Nephron (organoid): ENCODE results near the gene GBP3.
A peak's percentile ranks its signal among the peaks of the same experiment; 100 is the strongest.
"Not testable (repeated sequence)": the region's sequence is repeated elsewhere in the genome, so short reads cannot be mapped to it uniquely, and the experiment has no call there.

Source experiments
- H3K27ac Mint-ChIP-seq, 3 experiments: 2 replicates each; pipeline ENCODE4 v1.8.0; 2020; ENCODE audit warnings: mixed read lengths in 3 of 3, mild to moderate bottlenecking in 2 of 3, moderate library complexity in 1 of 3
- H3K27me3 Mint-ChIP-seq: 2 replicates; pipeline ENCODE4 v1.8.0; 2021; ENCODE audit warnings: low read depth, mild to moderate bottlenecking, moderate library complexity, mixed read lengths
- H3K36me3 Mint-ChIP-seq: 2 replicates; pipeline ENCODE4 v1.8.0; 2020; ENCODE audit warnings: low read depth, mixed read lengths
- H3K4me1 Mint-ChIP-seq: 2 replicates; pipeline ENCODE4 v1.8.0; 2020; ENCODE audit warnings: mixed read lengths
- H3K4me3 Mint-ChIP-seq, 3 experiments: 2 replicates each; pipeline ENCODE4 v1.8.0; 2020; ENCODE audit warnings: mild to moderate bottlenecking in 3 of 3, mixed read lengths in 3 of 3, moderate library complexity in 2 of 3
- H3K9me3 Mint-ChIP-seq: 2 replicates; pipeline ENCODE4 v1.8.0; 2020; ENCODE audit warnings: mixed read lengths
- TF ChIP-seq, protein P1 (sequence below), 3 experiments: fragments of 200-600 bp; sonication (generic); IDR thresholded peaks; one replicate each; pipeline ENCODE4 v1.5.0; 2021; ENCODE audit warnings: antibody characterized with exemption in 3 of 3; ENCODE audit not compliant: unreplicated experiment in 3 of 3

Gene GBP3

DNA sequence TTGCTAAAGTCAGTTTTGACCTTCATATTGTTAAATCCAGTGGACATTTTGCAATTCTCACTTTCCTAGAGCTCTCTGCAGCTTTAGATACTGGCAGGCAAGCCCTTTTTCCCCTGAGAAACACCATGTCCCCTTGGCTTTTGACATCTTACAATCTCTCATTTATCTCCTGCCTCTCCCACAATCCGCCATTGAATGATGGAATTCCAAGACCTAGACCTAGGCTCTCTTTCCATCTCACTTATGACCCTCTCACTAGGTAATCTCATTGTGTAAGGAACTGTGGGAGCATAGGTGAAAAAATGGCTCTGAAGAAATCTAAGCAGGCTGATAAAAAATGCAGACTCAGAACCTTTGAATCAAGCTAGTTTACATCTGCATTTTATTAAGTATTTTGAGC lies 32.2 kb downstream of the GBP3 start:
- Mint-ChIP-seq H3K4me3 (peak overlapping the region in 2 of 3 experiments; percentile 6 to 8), H3K27me3 (no peaks in the 10 kb centered on the region), H3K4me1 (peaks cover 39% of the 10 kb centered on the region), H3K36me3 (peaks cover 42% of the 10 kb centered on the region), H3K9me3 (no peaks in the 10 kb centered on the region), H3K27ac (peak overlapping the region in 2 of 3 experiments; percentile 12 to 13)
- TF ChIP-seq, protein P1, sequence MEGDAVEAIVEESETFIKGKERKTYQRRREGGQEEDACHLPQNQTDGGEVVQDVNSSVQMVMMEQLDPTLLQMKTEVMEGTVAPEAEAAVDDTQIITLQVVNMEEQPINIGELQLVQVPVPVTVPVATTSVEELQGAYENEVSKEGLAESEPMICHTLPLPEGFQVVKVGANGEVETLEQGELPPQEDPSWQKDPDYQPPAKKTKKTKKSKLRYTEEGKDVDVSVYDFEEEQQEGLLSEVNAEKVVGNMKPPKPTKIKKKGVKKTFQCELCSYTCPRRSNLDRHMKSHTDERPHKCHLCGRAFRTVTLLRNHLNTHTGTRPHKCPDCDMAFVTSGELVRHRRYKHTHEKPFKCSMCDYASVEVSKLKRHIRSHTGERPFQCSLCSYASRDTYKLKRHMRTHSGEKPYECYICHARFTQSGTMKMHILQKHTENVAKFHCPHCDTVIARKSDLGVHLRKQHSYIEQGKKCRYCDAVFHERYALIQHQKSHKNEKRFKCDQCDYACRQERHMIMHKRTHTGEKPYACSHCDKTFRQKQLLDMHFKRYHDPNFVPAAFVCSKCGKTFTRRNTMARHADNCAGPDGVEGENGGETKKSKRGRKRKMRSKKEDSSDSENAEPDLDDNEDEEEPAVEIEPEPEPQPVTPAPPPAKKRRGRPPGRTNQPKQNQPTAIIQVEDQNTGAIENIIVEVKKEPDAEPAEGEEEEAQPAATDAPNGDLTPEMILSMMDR (IDR thresholded peaks at IDR 0.05; ENCODE audit: unreplicated experiment in 3 of 3), result no peak

DNA sequence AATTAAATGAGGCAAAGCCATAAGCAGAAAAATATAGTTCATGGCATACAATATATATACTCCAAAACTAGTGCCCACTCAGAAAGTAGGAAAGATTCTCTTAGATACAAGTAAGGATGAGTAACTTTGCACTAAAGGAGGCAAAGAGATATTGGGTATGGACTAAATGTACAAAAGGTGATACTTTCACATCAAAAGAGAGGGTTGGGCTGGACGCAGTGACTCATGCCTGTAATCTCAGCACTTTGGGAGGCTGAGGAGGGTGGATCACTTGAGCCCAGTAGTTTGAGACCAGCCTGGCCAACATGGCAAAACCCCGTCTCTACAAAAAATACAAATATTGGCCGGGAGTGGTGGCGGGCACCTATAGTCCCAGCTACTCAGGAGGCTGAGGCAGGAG lies 37.0 kb downstream of the GBP3 start:
- TF ChIP-seq, protein P1 (IDR thresholded peaks at IDR 0.05; ENCODE audit: unreplicated experiment in 3 of 3), result no peak
- Mint-ChIP-seq H3K9me3 (no peaks in the 10 kb centered on the region), H3K4me3 (no peak overlapping the region), H3K27ac (peak overlapping the region; percentile 71 to 89 (median 84)), H3K36me3 (peaks cover 85% of the 10 kb centered on the region), H3K4me1 (peaks cover 58% of the 10 kb centered on the region), H3K27me3 (no peaks in the 10 kb centered on the region)

DNA sequence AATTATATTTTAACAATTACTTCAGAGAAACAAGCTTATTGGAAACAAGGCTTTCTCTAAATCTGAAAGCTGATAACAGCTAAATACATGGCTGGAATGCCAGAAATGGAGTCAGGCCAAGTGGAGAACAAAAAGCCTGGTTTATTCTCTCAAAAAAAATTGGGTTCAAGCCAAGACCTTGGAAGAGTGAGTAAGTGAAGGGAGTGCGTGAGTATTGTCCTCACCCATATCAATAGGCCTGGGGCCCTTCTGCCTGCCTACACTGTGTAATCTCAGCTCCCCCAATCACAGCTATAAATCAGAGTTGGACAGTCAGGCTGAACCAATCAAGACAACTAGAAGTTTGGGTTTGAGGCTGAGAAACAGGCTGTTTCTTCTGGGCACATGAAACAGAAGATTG lies 37.6 kb downstream of the GBP3 start:
- H3K36me3 Mint-ChIP-seq, result peaks cover 83% of the 10 kb centered on the region
- H3K4me3 Mint-ChIP-seq, result peak overlapping the region in 1 of 3 experiments; percentile 17
- H3K27me3 Mint-ChIP-seq, result no peaks in the 10 kb centered on the region
- TF ChIP-seq, protein P1 (IDR thresholded peaks at IDR 0.05; ENCODE audit: unreplicated experiment in 3 of 3), result no peak
- no peaks in the 10 kb centered on the region for H3K9me3 Mint-ChIP-seq
- peak overlapping the region; percentile 71 to 89 (median 84) for H3K27ac Mint-ChIP-seq
- peaks cover 54% of the 10 kb centered on the region for H3K4me1 Mint-ChIP-seq

DNA sequence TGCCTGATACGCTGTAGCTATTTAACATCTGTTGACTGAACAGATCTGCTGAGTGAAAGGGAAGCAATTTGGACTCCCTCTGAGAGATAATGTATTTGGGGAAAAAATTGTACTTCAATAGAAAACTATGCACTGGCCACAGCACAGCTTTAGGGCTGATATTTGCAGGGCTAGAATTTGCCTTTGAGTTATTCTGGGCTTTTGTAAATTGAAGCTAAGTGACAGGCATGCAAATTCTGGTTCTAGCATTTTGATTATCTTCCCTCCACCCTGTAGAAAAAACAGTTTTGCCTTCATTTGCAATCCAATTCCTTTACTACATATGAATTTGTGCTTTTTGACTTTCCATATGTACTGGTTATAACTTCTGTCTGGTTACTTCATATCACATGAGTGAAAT lies 38.1 kb downstream of the GBP3 start:
- Mint-ChIP-seq H3K36me3 (peaks cover 85% of the 10 kb centered on the region), H3K9me3 (no peaks in the 10 kb centered on the region), H3K4me3 (peak overlapping the region in 2 of 3 experiments; percentile 17 to 37), H3K4me1 (peaks cover 49% of the 10 kb centered on the region), H3K27ac (peak overlapping the region; percentile 71 to 89 (median 84)), H3K27me3 (no peaks in the 10 kb centered on the region)
- TF ChIP-seq, protein P1 (IDR thresholded peaks at IDR 0.05; ENCODE audit: unreplicated experiment in 3 of 3), result no peak

DNA sequence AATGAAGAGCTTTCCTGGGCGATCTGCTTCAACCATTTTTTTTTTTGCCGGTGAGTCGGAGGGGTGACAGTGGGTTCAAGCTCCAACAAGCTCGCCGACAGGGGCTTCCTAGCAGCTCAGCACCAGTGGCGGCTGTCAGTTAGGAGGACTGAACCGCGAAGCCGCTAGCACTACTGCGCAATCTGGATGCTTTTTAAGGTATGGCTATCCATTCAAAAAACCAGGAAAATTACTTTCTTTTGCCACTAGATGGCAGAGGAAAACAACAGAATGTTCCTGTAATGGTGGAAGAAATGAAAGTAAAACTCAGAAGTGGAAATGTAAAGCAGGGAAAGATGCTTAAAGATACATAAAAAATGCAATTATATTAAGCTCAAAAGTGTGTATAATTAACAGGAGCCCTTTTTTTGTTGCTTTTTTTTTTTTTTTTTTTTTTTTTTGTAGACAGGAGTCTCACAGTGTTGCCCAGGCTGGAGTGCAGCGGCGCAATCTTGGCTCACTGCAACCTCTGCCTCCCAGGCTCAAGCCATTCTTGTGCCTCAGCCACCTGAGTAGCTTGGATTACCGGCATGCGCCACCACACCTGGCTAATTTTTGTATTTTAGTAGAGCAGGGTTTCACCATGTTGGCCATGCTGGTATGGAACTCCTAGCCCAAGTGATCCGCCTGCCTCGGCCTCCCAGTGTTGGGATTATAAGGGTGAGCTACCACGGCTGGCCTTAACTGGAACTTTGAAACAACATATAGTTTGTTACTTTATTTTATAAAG lies 38.7 kb downstream of the GBP3 start:
- TF ChIP-seq, protein P1 (IDR thresholded peaks at IDR 0.05; ENCODE audit: unreplicated experiment in 3 of 3), result peak; percentile 50 to 64 (median 54)
- Mint-ChIP-seq H3K4me1 (peaks cover 49% of the 10 kb centered on the region), H3K4me3 (peak overlapping the region in 2 of 3 experiments; percentile 9 to 47), H3K27me3 (no peaks in the 10 kb centered on the region), H3K9me3 (no peaks in the 10 kb centered on the region), H3K36me3 (peaks cover 85% of the 10 kb centered on the region), H3K27ac (peak overlapping the region; percentile 72 to 89 (median 86))

DNA sequence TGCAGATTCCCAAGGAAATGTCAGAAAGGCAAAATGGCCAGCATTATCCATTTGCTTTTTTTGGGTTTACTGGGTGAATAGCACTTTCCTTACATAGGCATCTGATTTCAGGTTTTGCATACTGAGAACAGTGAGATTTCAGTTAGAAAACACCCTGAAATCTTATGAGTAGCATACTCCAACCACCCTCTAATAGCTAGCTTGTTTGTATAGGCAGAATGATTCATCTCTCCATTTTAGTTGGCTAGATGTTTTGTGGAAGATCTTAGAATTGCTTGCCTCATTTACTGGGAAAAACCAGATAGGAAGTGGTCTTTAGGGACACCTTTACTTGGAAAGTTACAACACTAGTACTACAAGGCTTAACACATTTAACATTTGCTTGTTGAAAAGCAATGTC lies 40.6 kb downstream of the GBP3 start:
- TF ChIP-seq, protein P1 (IDR thresholded peaks at IDR 0.05; ENCODE audit: unreplicated experiment in 3 of 3), result no peak
- Mint-ChIP-seq H3K27ac (no peak overlapping the region), H3K4me1 (peaks cover 38% of the 10 kb centered on the region), H3K36me3 (peaks cover 80% of the 10 kb centered on the region), H3K27me3 (no peaks in the 10 kb centered on the region), H3K4me3 (no peak overlapping the region), H3K9me3 (no peaks in the 10 kb centered on the region)

DNA sequence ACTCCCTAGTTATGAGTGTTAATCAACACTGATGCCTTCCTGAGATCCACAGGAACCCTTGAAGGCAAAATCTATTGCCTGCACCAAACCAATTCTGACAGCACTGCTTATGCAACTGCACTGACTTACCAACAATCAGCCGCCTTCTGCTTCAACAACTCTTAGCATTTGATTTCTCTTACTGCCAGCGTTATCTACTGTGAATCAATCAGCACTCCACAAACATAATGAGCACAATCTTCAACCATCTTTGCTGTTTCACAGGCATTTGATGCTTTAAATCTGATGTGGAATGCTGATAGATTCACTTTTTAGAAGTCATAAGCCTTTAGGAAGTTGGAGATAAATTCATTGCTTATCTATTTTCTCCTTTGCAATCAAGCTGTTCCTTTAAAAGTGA lies 41.2 kb downstream of the GBP3 start:
- peaks cover 35% of the 10 kb centered on the region for H3K4me1 Mint-ChIP-seq
- H3K9me3 Mint-ChIP-seq, H3K27ac Mint-ChIP-seq, H3K27me3 Mint-ChIP-seq, H3K4me3 Mint-ChIP-seq: not testable (repeated sequence)
- peaks cover 76% of the 10 kb centered on the region for H3K36me3 Mint-ChIP-seq
